ENCODE data around the gene IFIT1B.
A peak's percentile ranks its signal among the peaks of the same experiment; 100 is the strongest.
"Not testable (repeated sequence)": the region's sequence is repeated elsewhere in the genome, so short reads cannot be mapped to it uniquely, and the experiment has no call there.

The IFIT1B gene

DNA sequence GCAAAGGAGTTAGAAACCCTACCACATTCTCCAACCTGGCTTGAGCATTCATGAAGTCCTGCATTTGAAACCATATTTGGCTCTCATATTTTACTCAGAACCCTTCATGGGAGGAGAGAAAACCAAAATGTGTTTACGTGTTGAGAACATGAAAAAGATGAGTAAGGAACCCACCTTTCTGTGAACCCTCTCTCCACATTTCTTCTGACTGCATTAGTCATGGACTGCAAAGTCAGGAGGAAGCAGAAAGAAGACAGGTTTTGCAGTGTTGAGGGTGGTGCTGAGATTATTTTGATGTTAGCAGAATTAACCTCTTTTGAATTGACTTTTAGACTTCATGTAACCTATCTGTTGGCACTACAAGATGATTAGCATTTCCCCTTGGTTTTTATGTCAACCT, 4.9 kb downstream of the IFIT1B start:
- no peak for DNase-seq (ENCODE audit: low read depth)

GRCh38 chr10:89384474-89385340, 6.9 kb downstream of the IFIT1B start:
- no peak for DNase-seq (ENCODE audit: low read depth)

DNA sequence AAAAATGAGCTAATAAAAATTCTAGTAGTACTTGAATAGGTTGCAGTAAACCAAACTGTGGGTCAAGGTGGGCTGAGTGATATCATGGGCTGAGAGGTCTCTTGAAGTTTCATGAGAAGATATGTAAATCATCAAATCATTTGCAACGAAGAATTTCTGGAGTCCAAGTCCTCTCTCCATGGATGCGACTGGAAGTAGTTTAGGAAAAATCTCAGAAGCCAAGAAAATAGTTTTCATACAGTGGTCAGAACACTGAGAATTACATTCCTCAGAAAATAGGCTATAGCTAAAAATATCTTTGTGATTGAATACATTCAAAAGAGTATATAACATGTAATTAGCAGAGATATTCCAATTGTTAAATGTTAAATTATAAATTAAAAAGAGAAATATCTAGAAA, 10.9 kb downstream of the IFIT1B start:
- DNase-seq (ENCODE audit: low read depth): no peak

GRCh38 chr10:89389254-89389653, 11.4 kb downstream of the IFIT1B start:
- no peak for DNase-seq (ENCODE audit: low read depth)

DNA sequence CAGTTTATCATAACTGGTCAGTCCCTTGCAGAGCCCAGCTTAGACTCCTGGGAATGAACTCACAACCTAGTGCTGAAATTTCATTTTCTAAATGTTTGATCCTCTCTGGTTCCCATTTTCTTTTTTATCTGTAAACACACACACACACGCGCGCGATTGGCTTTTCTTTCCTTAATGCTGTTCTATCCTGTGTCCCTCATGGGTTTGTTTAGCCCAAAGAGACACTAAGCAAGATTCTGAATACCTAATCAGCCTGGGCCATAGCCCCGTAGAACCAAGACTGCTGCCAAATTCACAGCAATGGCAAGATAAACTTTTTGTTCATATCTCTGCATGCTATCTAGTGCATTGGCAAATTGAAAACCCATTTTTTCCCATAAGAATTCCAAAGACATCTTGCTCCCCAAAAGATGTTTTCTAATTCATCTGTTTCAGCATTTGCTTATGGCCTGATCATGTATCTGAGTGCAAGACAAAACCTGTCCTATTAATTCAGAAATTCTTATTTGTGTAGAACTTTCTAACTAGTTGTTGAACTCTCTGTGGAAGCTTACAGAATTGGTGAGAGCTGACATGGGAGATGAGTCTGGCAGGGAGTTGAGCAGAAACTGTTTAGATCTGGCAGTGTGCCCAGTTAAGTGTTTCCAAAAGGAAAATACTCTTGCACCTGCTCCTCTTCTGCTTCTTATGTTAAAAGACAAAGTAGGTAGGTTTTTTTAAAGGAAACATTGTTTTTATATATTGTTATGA, 12.8 kb downstream of the IFIT1B start:
- DNase-seq (ENCODE audit: low read depth): no peak

DNA sequence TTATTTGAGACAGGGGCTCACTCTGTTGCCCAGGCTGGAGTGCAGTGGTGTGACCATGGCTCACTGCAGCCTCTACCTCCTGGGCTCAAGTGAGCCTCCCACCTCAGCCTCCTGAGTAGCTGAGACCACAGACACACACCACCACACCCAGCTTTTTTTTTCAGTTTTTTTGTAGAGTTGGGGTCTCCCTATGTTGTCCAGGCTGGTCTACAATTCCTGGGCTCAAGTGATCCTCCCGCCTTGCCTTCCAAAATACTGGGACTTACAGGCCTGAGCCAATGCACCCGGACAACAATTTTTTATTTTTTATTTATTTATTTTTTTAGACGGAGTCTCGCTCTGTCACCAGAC, 13.3 kb downstream of the IFIT1B start:
- not testable (repeated sequence) for DNase-seq (ENCODE audit: low read depth)

GRCh38 chr10:89391907-89392756, 14.3 kb downstream of the IFIT1B start, which contains the start of gene IFIT1:
Gene IFIT1, plus strand, starts transcription at chr10:89392623. Its CDS starts 90 bp downstream, at chr10:89392713.
- peak; percentile 68 for DNase-seq (ENCODE audit: low read depth)

DNA sequence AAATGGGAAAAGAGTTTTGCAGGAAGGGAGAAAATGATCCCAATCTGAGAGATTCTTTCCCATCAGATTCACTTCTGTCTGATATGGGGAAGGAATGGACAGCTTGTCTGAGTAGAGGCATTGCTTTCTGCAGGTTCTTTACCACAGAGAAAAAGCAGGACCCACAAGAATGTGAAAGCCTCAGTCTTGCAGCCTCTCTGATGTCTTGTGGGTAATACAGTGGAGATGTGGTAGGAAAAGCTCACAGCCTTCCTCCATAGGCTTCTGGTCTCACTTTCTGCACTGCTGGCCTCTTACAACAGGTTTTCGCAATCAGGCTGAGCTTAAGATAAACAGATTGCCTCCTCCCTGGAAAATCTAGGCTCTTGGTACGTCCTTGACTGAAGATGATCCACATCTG, 15.1 kb downstream of the IFIT1B start:
- peak; percentile 66 for DNase-seq (ENCODE audit: low read depth)

- DNase-seq (ENCODE audit: low read depth): no peak
Measured at GRCh38 chr10:89393898-89394297, 16.0 kb downstream of the IFIT1B start.

- no peak for DNase-seq (ENCODE audit: low read depth)
Measured at GRCh38 chr10:89395141-89395540, 17.3 kb downstream of the IFIT1B start.

GRCh38 chr10:89398003-89398749, 20.3 kb downstream of the IFIT1B start:
- no peak for DNase-seq (ENCODE audit: low read depth)

DNA sequence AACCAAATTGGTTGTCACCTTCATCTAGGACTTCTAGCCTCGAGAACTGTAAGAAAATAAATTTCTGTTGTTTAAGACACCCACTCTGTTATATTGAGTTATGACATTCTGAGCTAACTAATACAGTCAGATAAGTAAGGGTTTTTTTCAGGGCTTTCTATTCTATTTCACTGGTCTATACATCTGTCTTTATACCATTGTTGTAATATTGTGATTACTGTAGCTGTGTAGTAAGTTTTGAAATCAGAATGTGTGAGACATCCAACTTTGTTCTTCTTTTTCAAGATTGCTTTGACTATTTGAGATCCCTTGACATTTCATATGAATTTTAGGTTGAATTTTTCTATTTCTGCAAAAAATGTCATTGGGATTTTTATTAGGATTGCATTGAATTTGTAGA, 22.1 kb downstream of the IFIT1B start:
- no peak for DNase-seq (ENCODE audit: low read depth)

DNA sequence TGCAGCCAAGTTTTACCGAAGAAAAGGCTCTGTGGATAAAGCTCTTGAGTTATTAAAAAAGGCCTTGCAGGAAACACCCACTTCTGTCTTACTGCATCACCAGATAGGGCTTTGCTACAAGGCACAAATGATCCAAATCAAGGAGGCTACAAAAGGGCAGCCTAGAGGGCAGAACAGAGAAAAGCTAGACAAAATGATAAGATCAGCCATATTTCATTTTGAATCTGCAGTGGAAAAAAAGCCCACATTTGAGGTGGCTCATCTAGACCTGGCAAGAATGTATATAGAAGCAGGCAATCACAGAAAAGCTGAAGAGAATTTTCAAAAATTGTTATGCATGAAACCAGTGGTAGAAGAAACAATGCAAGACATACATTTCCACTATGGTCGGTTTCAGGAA, 25.2 kb downstream of the IFIT1B start:
- no peak for DNase-seq (ENCODE audit: low read depth)

GRCh38 chr10:89404104-89405047, 26.5 kb downstream of the IFIT1B start:
- no peak for DNase-seq (ENCODE audit: low read depth)

GRCh38 chr10:89406178-89406577, 28.3 kb downstream of the IFIT1B start:
- DNase-seq (ENCODE audit: low read depth): not testable (repeated sequence)

DNA sequence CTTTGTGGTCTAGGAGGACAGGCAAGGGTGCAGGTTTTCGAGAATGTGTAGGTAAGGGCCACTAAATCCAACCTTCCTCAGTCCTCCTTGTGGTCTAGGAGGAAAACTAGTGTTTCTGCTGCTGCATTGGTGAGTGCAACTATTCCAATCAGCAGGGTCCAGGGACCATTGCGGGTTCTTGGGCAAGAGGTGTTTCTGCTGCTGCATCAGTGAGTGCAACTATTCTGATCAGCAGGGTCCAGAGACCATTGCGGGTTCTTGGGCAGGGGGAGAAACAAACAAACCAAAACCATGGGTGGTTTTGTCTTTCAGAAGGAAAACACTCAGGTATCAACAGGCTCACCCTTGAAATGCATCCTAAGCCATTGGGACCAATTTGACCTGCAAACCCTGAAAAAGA, 29.9 kb downstream of the IFIT1B start:
- not testable (repeated sequence) for DNase-seq (ENCODE audit: low read depth)

GRCh38 chr10:89409282-89409681, 31.4 kb downstream of the IFIT1B start:
- not testable (repeated sequence) for DNase-seq (ENCODE audit: low read depth)

DNA sequence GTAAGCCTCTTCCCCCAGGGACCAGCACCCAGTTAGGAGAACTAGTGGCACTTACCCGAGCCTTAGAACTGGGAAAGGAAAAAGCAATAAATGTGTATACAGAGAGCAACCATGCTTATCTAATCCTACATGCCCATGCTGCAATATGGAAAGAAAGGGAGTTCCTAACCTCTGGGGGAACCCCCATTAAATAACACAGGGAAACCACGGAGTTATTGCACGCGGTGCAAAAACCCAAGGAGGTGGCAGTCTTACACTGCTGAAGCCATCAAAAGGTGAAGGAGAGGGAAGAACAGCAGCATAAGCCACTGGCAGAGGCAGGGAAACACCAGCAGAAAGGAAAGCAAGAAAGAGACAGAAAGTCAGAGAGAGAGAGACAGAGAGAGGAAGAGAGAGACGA, 32.7 kb downstream of the IFIT1B start:
- not testable (repeated sequence) for DNase-seq (ENCODE audit: low read depth)

- DNase-seq (ENCODE audit: low read depth): not testable (repeated sequence)
Measured at GRCh38 chr10:89411135-89411534, 33.3 kb downstream of the IFIT1B start.

DNA sequence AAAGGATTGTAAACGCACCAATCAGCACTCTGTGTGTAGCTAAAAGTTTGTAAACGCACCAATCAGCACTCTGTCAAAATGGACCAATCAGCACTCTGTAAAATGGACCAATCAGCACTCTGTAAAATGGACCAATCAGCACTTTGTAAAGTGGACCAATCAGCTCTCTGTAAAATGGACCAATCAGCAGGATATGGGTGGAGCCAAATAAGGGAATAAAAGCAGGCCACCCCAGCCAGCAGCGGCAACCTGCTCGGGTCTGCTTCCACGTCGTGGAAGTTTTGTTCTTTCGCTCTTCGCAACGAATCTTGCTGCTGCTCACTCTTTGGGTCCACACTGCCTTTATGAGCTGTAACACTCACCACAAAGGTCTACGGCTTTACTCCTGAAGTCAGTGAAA, 34.4 kb downstream of the IFIT1B start:
- DNase-seq (ENCODE audit: low read depth): not testable (repeated sequence)
